ENCODE data around the gene CST6.

DNA sequence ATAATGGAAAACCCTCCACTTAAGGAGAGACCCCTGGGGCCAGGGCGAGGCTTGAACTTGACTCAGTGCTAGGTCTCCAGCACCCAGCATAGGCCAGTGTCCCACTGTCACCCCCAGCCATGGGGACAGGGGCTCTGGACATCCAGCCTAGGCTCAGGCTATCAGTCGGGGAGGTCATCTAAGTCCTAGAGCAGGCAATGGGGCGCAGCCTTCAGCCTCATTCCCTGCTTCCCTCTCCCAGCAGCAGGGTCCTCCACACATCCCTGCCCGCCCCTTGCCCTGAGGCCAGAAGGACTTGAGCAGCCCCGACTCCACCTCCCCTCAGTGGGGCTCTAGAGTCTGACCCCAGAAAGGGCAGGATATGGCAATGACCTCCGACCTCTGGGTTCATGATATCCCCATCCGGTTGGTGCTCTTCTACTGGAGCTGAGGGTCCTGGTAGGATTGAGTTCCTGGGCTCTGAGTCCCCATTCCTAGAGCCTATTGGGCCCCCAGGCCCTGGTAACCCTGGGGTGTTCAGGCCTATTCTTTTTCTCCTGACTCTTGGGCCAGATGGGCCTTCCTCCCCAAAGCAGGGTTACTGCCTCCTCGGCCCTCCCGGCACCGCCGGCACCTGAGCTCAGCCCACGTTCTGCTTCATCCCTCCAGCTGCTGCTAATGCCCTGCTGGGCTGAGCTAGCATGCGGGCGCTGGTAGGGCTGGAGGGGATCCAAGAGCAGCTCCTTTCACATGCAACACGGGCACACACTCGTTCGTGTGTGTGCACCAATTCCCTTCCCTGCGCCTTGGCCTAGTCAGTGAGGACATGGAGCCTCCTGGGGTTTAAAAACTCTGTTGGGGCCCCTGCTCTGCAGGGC is 4.4 kb downstream of the CST6 start:
- TF ChIP-seq CSDC2 (CRISPR knock-in tag; IDR thresholded peaks at IDR 0.05) (no peak), ZNF70 (CRISPR knock-in tag; IDR thresholded peaks at IDR 0.05) (no peak), ISL1 (CRISPR knock-in tag; IDR thresholded peaks at IDR 0.05) (no peak), GLIS3 (CRISPR knock-in tag; IDR thresholded peaks at IDR 0.05) (no peak), ZNF8 (CRISPR knock-in tag; IDR thresholded peaks at IDR 0.05) (no peak), ZFP3 (CRISPR knock-in tag; IDR thresholded peaks at IDR 0.05) (no peak), ARNTL (CRISPR knock-in tag; IDR thresholded peaks at IDR 0.05; ENCODE audit: borderline replicate concordance, low read depth) (no peak), OSR1 (CRISPR knock-in tag; IDR thresholded peaks at IDR 0.05) (no peak), PPARA (CRISPR knock-in tag; IDR thresholded peaks at IDR 0.05; ENCODE audit: borderline replicate concordance) (no peak)
- TF ChIP-seq, protein P1, sequence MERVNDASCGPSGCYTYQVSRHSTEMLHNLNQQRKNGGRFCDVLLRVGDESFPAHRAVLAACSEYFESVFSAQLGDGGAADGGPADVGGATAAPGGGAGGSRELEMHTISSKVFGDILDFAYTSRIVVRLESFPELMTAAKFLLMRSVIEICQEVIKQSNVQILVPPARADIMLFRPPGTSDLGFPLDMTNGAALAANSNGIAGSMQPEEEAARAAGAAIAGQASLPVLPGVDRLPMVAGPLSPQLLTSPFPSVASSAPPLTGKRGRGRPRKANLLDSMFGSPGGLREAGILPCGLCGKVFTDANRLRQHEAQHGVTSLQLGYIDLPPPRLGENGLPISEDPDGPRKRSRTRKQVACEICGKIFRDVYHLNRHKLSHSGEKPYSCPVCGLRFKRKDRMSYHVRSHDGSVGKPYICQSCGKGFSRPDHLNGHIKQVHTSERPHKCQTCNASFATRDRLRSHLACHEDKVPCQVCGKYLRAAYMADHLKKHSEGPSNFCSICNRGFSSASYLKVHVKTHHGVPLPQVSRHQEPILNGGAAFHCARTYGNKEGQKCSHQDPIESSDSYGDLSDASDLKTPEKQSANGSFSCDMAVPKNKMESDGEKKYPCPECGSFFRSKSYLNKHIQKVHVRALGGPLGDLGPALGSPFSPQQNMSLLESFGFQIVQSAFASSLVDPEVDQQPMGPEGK (CRISPR knock-in tag; IDR thresholded peaks at IDR 0.05; ENCODE audit: borderline replicate concordance): no peak
- TF ChIP-seq, protein P2, sequence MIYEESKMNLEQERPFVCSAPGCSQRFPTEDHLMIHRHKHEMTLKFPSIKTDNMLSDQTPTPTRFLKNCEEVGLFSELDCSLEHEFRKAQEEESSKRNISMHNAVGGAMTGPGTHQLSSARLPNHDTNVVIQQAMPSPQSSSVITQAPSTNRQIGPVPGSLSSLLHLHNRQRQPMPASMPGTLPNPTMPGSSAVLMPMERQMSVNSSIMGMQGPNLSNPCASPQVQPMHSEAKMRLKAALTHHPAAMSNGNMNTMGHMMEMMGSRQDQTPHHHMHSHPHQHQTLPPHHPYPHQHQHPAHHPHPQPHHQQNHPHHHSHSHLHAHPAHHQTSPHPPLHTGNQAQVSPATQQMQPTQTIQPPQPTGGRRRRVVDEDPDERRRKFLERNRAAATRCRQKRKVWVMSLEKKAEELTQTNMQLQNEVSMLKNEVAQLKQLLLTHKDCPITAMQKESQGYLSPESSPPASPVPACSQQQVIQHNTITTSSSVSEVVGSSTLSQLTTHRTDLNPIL (CRISPR knock-in tag; IDR thresholded peaks at IDR 0.05; ENCODE audit: low read depth): no peak
- TF ChIP-seq, protein P3, sequence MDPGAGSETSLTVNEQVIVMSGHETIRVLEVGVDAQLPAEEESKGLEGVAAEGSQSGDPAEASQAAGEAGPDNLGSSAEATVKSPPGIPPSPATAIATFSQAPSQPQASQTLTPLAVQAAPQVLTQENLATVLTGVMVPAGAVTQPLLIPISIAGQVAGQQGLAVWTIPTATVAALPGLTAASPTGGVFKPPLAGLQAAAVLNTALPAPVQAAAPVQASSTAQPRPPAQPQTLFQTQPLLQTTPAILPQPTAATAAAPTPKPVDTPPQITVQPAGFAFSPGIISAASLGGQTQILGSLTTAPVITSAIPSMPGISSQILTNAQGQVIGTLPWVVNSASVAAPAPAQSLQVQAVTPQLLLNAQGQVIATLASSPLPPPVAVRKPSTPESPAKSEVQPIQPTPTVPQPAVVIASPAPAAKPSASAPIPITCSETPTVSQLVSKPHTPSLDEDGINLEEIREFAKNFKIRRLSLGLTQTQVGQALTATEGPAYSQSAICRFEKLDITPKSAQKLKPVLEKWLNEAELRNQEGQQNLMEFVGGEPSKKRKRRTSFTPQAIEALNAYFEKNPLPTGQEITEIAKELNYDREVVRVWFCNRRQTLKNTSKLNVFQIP (CRISPR knock-in tag; IDR thresholded peaks at IDR 0.05; ENCODE audit: borderline replicate concordance, low read depth): no peak
- TF ChIP-seq, protein P4, sequence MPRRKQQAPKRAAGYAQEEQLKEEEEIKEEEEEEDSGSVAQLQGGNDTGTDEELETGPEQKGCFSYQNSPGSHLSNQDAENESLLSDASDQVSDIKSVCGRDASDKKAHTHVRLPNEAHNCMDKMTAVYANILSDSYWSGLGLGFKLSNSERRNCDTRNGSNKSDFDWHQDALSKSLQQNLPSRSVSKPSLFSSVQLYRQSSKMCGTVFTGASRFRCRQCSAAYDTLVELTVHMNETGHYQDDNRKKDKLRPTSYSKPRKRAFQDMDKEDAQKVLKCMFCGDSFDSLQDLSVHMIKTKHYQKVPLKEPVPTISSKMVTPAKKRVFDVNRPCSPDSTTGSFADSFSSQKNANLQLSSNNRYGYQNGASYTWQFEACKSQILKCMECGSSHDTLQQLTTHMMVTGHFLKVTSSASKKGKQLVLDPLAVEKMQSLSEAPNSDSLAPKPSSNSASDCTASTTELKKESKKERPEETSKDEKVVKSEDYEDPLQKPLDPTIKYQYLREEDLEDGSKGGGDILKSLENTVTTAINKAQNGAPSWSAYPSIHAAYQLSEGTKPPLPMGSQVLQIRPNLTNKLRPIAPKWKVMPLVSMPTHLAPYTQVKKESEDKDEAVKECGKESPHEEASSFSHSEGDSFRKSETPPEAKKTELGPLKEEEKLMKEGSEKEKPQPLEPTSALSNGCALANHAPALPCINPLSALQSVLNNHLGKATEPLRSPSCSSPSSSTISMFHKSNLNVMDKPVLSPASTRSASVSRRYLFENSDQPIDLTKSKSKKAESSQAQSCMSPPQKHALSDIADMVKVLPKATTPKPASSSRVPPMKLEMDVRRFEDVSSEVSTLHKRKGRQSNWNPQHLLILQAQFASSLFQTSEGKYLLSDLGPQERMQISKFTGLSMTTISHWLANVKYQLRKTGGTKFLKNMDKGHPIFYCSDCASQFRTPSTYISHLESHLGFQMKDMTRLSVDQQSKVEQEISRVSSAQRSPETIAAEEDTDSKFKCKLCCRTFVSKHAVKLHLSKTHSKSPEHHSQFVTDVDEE (CRISPR knock-in tag; IDR thresholded peaks at IDR 0.05): no peak
- TF ChIP-seq, protein P5, sequence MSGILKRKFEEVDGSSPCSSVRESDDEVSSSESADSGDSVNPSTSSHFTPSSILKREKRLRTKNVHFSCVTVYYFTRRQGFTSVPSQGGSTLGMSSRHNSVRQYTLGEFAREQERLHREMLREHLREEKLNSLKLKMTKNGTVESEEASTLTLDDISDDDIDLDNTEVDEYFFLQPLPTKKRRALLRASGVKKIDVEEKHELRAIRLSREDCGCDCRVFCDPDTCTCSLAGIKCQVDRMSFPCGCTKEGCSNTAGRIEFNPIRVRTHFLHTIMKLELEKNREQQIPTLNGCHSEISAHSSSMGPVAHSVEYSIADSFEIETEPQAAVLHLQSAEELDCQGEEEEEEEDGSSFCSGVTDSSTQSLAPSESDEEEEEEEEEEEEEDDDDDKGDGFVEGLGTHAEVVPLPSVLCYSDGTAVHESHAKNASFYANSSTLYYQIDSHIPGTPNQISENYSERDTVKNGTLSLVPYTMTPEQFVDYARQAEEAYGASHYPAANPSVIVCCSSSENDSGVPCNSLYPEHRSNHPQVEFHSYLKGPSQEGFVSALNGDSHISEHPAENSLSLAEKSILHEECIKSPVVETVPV (CRISPR knock-in tag; IDR thresholded peaks at IDR 0.05): no peak
